Measurements from ENCODE around the gene ZNF865.

GRCh38 chr19:55559684-55560083 lies 45.8 kb upstream of the ZNF865 start:
- TF ChIP-seq CTCF (conservative IDR thresholded peaks at IDR 0.05; ENCODE audit: low read length): no peak
- no peak for TF ChIP-seq EZH2phosphoT487 (IDR thresholded peaks at IDR 0.05; ENCODE audit: borderline replicate concordance, low read depth, low read length)

Data from OCI-LY7 (cell line).